ENCODE data around the gene MEGF9.

- TF ChIP-seq POLR2A (IDR thresholded peaks at IDR 0.05) (no peak), CTCF (IDR thresholded peaks at IDR 0.05) (no peak)
Observed at GRCh38 chr9:120603010-120603409, 111.3 kb downstream of the MEGF9 start.

Measured in tibial nerve (tissue), 3 donors.